HG03095 (cell line): Measurements from ENCODE around the gene ADGRB3.
"Not testable (repeated sequence)": the region's sequence is repeated elsewhere in the genome, so short reads cannot be mapped to it uniquely, and the experiment has no call there.

Source experiments
- ATAC-seq: cut with Tn5 transposase; IDR thresholded peaks from one replicate; pipeline ENCODE4 v1.9.1; 2021; ENCODE audit warnings: moderate library complexity; ENCODE audit not compliant: unreplicated experiment

Gene ADGRB3

DNA sequence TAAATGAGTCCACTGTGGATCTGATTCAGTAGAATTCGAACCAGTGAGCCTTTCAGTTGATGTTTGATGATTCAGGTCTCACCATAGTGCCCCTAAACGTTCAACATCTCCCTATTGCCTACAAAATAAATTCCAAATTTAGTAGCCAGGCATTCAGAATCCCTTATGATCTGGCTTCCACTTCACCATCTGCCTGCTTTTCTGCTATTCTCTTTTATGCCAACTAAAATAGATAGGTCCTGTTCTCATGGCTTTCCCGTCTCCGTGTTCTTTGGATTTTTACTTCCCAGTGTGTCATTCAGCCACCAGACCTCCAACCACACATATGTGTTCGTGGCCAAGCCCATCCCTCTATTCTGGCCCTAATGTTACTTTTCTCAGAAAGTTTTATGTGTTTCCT lies 751.3 kb downstream of the ADGRB3 start:
- ATAC-seq, result no peak

DNA sequence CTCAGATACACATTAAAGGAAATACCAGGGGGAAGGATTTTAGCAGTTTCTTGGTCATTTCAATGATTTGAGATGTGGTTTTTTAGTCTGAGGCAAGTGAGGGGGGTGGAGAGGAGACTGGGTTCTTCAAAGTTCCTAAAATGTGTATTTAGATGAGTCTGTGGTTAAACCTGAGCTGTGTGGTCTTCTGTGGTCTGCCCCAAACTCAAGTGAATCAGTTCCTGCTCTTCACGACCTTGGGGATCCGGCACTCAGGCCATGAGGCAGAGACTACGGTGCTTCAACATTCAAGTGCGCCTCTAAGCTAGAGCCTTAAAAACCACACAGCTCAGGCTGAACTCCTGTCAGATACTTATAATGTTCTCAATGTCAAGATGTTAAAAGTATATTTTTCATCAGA lies 755.0 kb downstream of the ADGRB3 start:
- no peak for ATAC-seq

DNA sequence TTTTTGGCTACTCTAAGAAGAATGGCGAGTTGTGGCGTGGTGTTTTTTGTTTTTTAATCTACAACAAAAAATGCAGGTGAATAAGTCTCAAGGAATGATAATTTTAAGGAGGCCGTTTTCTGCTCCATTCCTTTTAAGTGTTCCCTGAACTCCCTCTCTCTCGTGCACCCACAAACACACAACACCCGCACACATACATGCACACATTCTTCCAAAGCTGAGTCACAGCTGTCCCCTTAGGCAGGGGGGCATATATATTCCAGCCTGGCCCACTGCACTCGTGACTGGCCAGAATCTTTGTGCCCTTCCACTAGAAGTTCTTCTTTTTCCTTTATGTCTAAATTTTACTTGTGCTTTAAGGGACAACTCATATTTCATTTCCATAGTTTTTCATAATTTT lies 756.0 kb downstream of the ADGRB3 start:
- ATAC-seq, result no peak

DNA sequence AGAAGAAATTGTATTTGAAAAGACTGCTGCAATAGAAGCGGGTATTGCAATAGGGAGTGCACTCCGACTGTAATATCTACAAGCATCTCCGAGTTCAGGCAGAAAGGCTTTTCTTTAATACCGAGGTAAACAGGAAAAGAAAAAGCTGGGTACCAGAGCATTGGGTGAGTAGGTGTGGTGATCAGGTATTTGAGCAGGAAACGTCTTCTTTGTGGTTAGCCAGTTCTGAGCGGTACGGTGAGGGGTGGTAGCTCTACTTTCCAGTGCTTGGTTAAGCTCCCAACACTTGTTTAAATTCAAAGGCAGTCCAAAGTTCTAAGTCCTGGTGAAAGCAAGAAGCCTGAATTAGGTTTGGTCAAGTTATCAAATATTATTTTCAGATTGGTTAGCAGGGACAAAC lies 757.7 kb downstream of the ADGRB3 start:
- no peak for ATAC-seq

DNA sequence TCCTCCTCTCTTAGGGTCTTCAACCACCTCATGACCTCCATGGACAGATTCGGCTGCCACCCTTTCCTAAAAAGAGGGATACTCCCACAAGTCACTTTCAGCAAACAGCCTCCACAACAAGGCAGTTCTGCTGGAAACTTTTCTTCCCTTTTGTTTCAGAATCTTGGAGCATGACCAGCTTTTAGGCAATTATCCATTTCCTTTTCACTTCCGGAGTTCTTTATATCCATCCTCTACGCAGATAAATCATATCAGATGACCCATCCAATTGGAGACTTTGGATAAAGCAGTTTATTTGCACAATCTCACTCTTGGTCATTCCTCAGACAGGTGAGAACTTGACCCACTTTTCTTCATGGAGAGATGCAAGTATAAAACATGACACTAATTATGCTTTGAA lies 763.2 kb downstream of the ADGRB3 start:
- ATAC-seq, result no peak

DNA sequence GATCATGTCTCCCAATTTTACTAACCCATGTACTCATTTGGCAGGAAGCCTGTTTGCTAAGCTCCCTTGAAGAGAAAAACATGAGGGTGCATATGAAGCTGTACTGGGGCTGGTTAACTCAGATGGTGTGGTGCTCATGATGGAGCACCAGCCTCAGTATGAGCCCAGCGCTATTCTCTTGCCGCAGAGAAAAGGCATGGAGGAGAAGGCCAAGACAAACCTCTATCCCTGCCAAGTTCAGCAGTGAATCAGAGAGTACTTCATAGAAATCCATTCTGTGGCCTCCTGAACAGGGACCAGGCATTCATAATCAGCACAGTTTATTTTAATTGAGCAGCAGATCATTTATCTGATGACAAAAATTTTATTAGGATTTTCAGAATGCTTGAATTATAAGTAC lies 763.6 kb downstream of the ADGRB3 start:
- no peak for ATAC-seq

DNA sequence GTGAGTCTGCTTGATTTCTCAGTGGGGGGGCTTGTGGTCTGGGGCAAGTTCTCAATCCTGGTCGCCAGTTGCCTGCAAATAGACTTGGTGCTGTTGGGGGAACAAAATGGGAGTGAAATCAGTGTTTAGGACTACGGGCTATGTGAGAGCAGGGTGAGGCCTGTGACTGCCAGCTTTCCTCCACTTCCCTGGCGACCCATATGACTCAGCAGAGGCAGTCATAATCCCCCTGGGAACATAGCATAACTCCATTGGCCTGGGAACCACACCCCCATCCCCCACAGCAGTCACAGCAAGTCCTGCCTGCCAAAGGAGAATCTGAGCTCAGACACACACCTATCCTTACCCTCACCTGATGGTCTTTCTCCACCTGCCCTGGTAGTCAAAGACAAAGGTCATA lies 773.8 kb downstream of the ADGRB3 start:
- no peak for ATAC-seq

DNA sequence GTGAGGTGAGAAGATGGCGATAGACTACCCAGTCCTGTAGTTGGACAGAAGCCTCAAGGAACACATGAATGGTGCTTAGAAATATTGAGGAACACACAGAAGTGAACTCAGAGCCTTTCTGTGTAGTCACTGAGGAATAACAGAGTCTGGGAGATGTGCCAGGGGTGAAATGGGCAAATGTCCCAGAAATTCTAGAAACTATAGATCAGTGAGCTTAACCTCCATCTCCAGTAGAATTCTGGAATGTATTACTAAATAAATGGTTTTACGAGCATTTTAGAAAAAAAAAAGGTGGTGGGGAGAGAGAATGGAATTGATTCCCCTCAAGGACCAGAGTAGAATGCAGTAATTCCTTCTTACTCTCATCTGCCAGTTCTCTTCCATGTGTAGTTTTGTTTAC lies 781.7 kb downstream of the ADGRB3 start:
- ATAC-seq, result no peak

DNA sequence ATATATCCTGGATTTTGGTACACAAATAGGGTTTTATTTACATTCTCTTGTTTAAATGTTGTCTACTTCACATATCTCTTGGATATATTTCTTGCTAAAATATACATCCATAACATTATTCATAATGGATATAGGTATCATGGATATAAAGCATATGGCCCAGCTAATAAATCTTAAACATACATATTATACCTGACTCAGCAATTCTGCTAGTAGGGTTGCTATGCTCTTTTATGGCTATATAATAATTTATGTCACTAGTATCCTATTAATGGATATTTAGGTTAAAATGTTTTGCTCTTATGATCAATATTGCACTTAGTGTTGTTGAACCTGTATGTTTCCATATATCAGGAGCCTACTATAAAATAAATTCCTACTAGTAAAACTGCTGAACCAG lies 786.2 kb downstream of the ADGRB3 start:
- no peak for ATAC-seq

DNA sequence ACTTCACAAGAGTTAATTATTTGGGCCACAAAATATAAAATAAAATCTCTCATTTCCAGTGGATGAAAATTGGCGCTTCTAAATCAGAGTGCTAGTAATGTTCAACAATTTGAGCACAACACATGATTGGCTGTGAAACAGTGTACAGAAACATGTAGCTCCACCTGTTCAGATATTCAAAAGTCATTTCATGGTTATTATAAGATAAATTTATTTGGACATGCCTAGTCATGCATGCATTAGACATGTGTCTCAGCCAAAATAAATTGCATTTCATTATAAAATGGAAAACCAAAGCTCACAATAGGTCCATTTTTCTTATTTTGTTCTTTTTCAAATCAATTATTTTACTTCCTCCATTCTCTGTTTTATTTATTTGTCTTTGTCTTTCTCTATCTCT lies 786.9 kb downstream of the ADGRB3 start:
- no peak for ATAC-seq

DNA sequence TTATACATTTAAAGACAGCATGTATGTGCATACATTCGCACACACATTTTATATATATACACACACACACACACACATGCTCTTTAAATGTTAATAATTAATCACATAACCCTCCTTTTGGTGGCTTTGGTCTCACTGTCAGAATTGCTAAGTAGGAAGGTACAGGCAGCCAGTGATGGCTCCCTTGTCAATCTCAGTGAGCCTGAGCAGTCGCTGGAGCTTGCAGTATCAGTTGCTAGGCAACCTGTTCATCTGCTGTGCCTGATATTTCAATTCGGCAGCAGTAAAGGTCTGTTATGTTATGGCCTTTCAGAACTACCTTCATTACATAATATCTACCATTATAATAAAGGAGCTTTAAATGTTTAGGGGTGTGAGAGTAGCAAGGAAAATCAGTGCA lies 787.4 kb downstream of the ADGRB3 start:
- no peak for ATAC-seq

DNA sequence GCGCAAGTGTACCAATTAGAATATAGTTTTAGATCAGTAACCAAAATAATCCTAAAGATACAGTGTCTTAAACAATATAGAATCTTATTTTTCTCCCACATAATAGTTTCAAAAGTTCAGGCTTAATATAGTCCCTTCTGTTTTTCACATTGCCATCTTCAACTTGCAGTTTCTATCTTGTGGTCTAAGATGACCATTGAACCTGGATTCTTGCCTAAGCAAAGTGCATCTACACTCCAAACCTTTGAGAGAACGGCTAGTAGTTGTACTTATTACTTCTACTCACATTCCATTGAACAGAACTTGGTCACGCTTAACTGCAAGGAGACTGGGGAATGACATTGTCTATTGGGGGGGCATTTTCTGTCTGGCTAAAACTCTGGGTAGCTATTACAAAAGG lies 788.7 kb downstream of the ADGRB3 start:
- ATAC-seq, result no peak

DNA sequence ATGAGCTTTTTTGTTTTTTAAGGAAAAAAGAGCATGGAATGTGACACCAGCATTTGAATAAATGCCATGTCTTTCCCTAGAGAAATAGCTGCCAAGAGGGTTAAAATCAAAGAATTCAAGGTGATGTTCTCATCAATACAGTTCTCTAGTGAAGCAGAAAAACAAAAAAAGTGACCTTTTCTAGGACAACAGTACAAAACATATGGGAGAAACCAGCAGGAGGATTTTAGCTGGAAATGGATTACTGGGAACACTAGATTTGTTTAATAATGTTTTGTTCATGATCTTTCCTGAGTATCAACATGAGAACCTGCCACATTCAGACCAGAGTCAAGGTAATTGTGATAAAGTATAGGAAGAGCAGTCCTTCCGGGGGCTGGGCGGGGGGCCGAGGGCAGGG lies 789.5 kb downstream of the ADGRB3 start:
- ATAC-seq, result no peak

DNA sequence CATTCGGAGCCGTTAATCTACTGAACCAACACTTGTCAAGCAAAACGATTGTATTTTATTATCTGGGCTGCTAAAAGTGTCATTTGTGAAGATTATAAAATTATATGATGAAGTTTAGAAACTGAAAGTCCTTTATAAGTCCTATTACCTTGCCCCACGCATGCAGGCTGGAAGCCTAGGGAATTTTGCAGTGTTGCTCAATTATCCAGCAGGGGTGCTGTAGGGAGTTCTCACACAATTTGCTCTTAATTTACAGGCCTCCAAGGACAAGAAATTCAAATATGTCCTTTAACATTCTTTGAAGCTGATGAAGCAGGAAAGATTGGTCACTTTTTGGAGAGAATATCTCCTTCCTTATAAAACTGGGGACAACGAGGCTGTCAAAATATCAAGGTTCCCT lies 792.8 kb downstream of the ADGRB3 start:
- no peak for ATAC-seq

DNA sequence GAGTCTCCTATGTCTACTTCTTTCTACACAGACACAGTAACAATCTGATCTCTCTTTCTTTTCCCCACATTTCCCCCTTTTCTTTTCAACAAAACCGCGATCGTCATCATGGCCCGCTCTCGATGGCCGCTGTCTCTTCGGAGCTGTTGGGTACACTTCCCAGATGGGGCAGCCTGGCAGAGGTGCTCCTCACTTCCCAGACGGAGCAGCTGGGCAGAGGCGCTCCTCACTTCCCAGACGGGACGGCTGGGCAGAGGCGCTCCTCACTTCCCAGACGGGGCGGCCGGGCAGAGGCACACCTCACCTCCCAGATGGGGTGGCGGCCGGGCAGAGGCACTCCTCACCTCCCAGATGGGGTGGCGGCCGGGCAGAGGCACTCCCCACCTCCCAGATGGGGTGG lies 797.1 kb downstream of the ADGRB3 start:
- ATAC-seq, result not testable (repeated sequence)

DNA sequence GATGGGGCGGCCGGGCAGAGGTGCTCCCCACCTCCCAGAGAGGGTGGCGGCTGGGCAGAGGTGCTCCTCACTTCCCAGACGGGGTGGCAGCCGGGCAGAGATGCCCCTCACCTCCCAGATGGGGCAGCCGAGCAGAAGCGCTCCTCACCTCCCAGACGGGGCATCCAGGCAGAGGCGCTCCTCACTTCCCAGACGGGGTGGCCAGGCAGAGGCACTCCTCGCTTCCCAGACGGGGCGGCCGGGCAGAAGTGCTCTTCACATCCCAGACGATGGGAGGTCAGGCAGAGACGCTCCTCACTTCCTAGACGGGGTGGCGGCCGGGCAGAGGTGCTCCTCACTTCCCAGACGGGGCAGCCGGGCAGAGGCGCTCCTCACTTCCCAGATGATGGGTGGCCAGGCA lies 798.0 kb downstream of the ADGRB3 start:
- not testable (repeated sequence) for ATAC-seq

DNA sequence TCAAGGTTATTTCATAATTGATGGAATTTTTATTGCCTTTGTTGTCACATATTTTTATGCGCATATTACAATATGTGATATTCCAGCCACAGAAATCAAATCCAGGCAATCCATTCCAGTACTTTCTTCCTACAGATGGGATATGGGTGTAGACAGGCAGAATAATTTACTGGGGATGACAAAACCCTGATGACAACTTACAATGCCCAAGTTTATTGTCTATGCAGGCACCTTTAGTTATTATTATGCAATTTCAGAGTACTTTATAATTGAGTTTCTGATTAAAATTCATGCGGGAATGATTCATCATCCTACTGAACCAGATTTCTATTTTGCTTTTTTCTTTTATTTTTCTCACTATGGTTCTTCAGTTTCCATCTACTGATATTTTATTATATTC lies 803.0 kb downstream of the ADGRB3 start:
- no peak for ATAC-seq
